Stimulated activated CD4-positive, alpha-beta T cell treated with anti-CD3 and anti-CD28 coated beads, Interleukin-4, amount 100 ng/mL, for 48 hours (primary cell): Measurements from ENCODE around the gene AGPAT3.
"Not testable (repeated sequence)": the region's sequence is repeated elsewhere in the genome, so short reads cannot be mapped to it uniquely, and the experiment has no call there.

Experiments
- DNase-seq, 2 donors: peaks; one replicate each; pipeline ENCODE4 v3.0.0-alpha.2; 2020; ENCODE audit warnings: low read depth in 2 of 2

AGPAT3 gene

GRCh38 chr21:43834146-43834905 is 30.7 kb upstream of the AGPAT3 start:
- no peak for DNase-seq

GRCh38 chr21:43835050-43835449 is 30.0 kb upstream of the AGPAT3 start:
- DNase-seq, result no peak

- no peak for DNase-seq
Observed at GRCh38 chr21:43835861-43836260, 29.2 kb upstream of the AGPAT3 start.

GRCh38 chr21:43836616-43837015 is 28.4 kb upstream of the AGPAT3 start:
- no peak for DNase-seq

- DNase-seq, result no peak
Observed at GRCh38 chr21:43840259-43840658, 24.8 kb upstream of the AGPAT3 start.

GRCh38 chr21:43842742-43843141 is 22.3 kb upstream of the AGPAT3 start:
- no peak for DNase-seq

- DNase-seq, result not testable (repeated sequence)
Observed at GRCh38 chr21:43844906-43845305, 20.1 kb upstream of the AGPAT3 start.

- DNase-seq, result no peak
Observed at GRCh38 chr21:43845386-43845785, 19.6 kb upstream of the AGPAT3 start.

- no peak for DNase-seq
Observed at GRCh38 chr21:43846430-43846829, 18.6 kb upstream of the AGPAT3 start.

GRCh38 chr21:43847301-43847700 is 17.7 kb upstream of the AGPAT3 start:
- no peak for DNase-seq

- DNase-seq, result no peak
Observed at GRCh38 chr21:43848771-43849170, 16.3 kb upstream of the AGPAT3 start.

GRCh38 chr21:43849532-43850299 is 15.3 kb upstream of the AGPAT3 start:
- no peak for DNase-seq

GRCh38 chr21:43850728-43851295 is 14.2 kb upstream of the AGPAT3 start:
- DNase-seq, result no peak

GRCh38 chr21:43851593-43851992 is 13.4 kb upstream of the AGPAT3 start:
- no peak for DNase-seq

- DNase-seq, result no peak
Observed at GRCh38 chr21:43853851-43854772, 10.9 kb upstream of the AGPAT3 start.

GRCh38 chr21:43854773-43855633 is 10.0 kb upstream of the AGPAT3 start:
- peak; percentile 17 to 42 for DNase-seq

- DNase-seq, result no peak
Observed at GRCh38 chr21:43855955-43856354, 9.1 kb upstream of the AGPAT3 start.

GRCh38 chr21:43858806-43859648 is 6.0 kb upstream of the AGPAT3 start:
- DNase-seq, result no peak

- DNase-seq, result no peak
Observed at GRCh38 chr21:43859747-43860214, 5.2 kb upstream of the AGPAT3 start.

- DNase-seq, result no peak
Observed at GRCh38 chr21:43861706-43862105, 3.3 kb upstream of the AGPAT3 start.
